CD14-positive monocyte (primary cell): ENCODE measurements around the gene AK9. TPM values are rescaled to one million over a fixed set of nuclear protein-coding genes. Genes with fewer than 3 reads are reported as not detected.

Experiments used
- DNase-seq, 3 donors: peaks; one replicate each; pipeline ENCODE4 v3.0.0-alpha.2; 2011 to 2022
- H2AFZ ChIP-seq: 2 replicates; pipeline ENCODE4 v1.6.0; 2012; ENCODE audit warnings: mild to moderate bottlenecking, low read depth, low read length, inconsistent platforms; ENCODE audit not compliant: insufficient read depth, poor library complexity, severe bottlenecking
- H3K27ac ChIP-seq, 2 donors: 1 replicate in 1 of 2; 2 replicates in 1 of 2; pipeline ENCODE4 v1.5.1; 2012 to 2013; ENCODE audit warnings: low read length in 2 of 2, control low read depth in 1 of 2, inconsistent platforms in 1 of 2, low read depth in 1 of 2, mild to moderate bottlenecking in 1 of 2
- H3K27me3 ChIP-seq, 2 donors: one replicate each; pipeline versions ENCODE4 v1.6.0 to v1.6.1; 2011 to 2013; ENCODE audit warnings: low read length in 2 of 2; ENCODE audit not compliant: control insufficient read depth in 2 of 2, insufficient read depth in 2 of 2
- H3K36me3 ChIP-seq, 2 donors: replicated peaks in 1 of 2; 1 replicate in 1 of 2; 2 replicates in 1 of 2; pipeline versions ENCODE4 v1.5.1 to v1.6.1; 2012 to 2013; ENCODE audit warnings: low read length in 2 of 2, control low read depth in 1 of 2, inconsistent platforms in 1 of 2, mild to moderate bottlenecking in 1 of 2; ENCODE audit not compliant: insufficient read depth in 2 of 2, control insufficient read depth in 1 of 2
- H3K4me1 ChIP-seq, 2 donors: 1 replicate in 1 of 2; 2 replicates in 1 of 2; pipeline versions ENCODE4 v1.5.1 to v1.6.1; 2012 to 2013; ENCODE audit warnings: low read length in 2 of 2, control low read depth in 1 of 2, inconsistent platforms in 1 of 2, mild to moderate bottlenecking in 1 of 2, moderate library complexity in 1 of 2; ENCODE audit not compliant: insufficient read depth in 2 of 2, control insufficient read depth in 1 of 2
- H3K4me2 ChIP-seq: replicated peaks from 2 replicates; pipeline ENCODE3; 2012; ENCODE audit warnings: low read length, moderate library complexity, mild to moderate bottlenecking; ENCODE audit not compliant: poor library complexity, severe bottlenecking; ENCODE audit errors: extremely low read depth
- H3K4me3 ChIP-seq, 3 experiments: fragments of 200-600 bp in 1 of 3; sonication (generic) in 1 of 3; replicated peaks in 1 of 3; 1 replicate in 2 of 3; 2 replicates in 1 of 3; pipeline ENCODE4 v1.5.1; 2011 to 2013; ENCODE audit warnings: low read length in 3 of 3, mild to moderate bottlenecking in 3 of 3, control low read depth in 2 of 3, low read depth in 2 of 3, inconsistent platforms in 1 of 3, moderate library complexity in 1 of 3
- H3K79me2 ChIP-seq: 2 replicates; pipeline ENCODE4 v1.6.0; 2012; ENCODE audit warnings: mild to moderate bottlenecking, control low read depth, inconsistent platforms, low read length, moderate library complexity; ENCODE audit not compliant: insufficient read depth
- H3K9ac ChIP-seq: 2 replicates; pipeline ENCODE4 v1.6.0; 2017; ENCODE audit warnings: low read length, mild to moderate bottlenecking; ENCODE audit not compliant: insufficient read depth, poor library complexity, severe bottlenecking
- H3K9me3 ChIP-seq, 2 donors: replicated peaks in 1 of 2; 1 replicate in 1 of 2; 2 replicates in 1 of 2; pipeline versions ENCODE4 v1.5.1 to v1.6.1; 2012 to 2013; ENCODE audit warnings: low read length in 2 of 2, control low read depth in 1 of 2; ENCODE audit not compliant: control insufficient read depth in 1 of 2, insufficient read depth in 1 of 2
- H4K20me1 ChIP-seq: 2 replicates; pipeline ENCODE4 v1.6.0; 2012; ENCODE audit warnings: mild to moderate bottlenecking, low read length, control low read depth, moderate library complexity; ENCODE audit not compliant: insufficient read depth
- H3K27ac Mint-ChIP-seq, 7 donors: one replicate each; pipeline ENCODE4 v1.8.0; 2020; ENCODE audit warnings: mild to moderate bottlenecking in 7 of 7, mixed read lengths in 7 of 7, moderate library complexity in 6 of 7, inconsistent platforms in 2 of 7
- H3K27me3 Mint-ChIP-seq, 3 donors: one replicate each; pipeline ENCODE4 v1.8.0; 2021 to 2022; ENCODE audit warnings: low read depth in 3 of 3, mild to moderate bottlenecking in 3 of 3, mixed read lengths in 3 of 3, moderate library complexity in 3 of 3, inconsistent platforms in 1 of 3
- H3K36me3 Mint-ChIP-seq, 2 donors: one replicate each; pipeline ENCODE4 v1.8.0; 2020; ENCODE audit warnings: mixed read lengths in 2 of 2, inconsistent platforms in 1 of 2, mild to moderate bottlenecking in 1 of 2
- H3K4me1 Mint-ChIP-seq: one replicate; pipeline ENCODE4 v1.8.0; 2020; ENCODE audit warnings: mild to moderate bottlenecking, mixed read lengths
- H3K4me3 Mint-ChIP-seq, 2 donors: one replicate each; pipeline ENCODE4 v1.8.0; 2020; ENCODE audit warnings: mild to moderate bottlenecking in 2 of 2, mixed read lengths in 2 of 2, moderate library complexity in 1 of 2
- H3K9me3 Mint-ChIP-seq, 7 donors: one replicate each; pipeline ENCODE4 v1.8.0; 2020 to 2022; ENCODE audit warnings: mixed read lengths in 7 of 7, mild to moderate bottlenecking in 6 of 7, moderate library complexity in 6 of 7, inconsistent platforms in 2 of 7
- WGBS: methylation state at CpG from one replicate; pipeline ENCODE4 v1.1.5; 2013; ENCODE audit warnings: missing lambda C conversion rate; ENCODE audit not compliant: insufficient coverage; 5-methylcytosine and 5-hydroxymethylcytosine counted together
- intact Hi-C, 2 donors: fragments of 100-400 bp; cut with micrococcal nuclease; formaldehyde crosslinking; loops; one replicate each; pipeline versions ENCODE4 v1.15.0 to v1.15.1; 2023
- polyA plus RNA-seq, 3 donors: library from polyadenylated mRNA; depleted of rRNA in 1 of 3; unstranded in 2 of 3; stranded (reverse) in 1 of 3; fragments of 300-500 nt in 2 of 3; fragments of >200 nt in 1 of 3; fragmentation: Illumina TruSeq in 2 of 3; gene quantifications; 1 replicate in 2 of 3; 2 replicates in 1 of 3; pipeline ENCODE4 v1.2.3, GENCODE V29; 2012 to 2021
- TF ChIP-seq, protein P1 (sequence below): fragments of 200-600 bp; IDR thresholded peaks from one replicate; pipeline ENCODE4 v1.8.0; 2022; ENCODE audit warnings: antibody characterized with exemption, mild to moderate bottlenecking

Gene AK9
- polyA plus RNA-seq, 3 donors: 2.6 to 3.1 (median 2.8) TPM

DNA sequence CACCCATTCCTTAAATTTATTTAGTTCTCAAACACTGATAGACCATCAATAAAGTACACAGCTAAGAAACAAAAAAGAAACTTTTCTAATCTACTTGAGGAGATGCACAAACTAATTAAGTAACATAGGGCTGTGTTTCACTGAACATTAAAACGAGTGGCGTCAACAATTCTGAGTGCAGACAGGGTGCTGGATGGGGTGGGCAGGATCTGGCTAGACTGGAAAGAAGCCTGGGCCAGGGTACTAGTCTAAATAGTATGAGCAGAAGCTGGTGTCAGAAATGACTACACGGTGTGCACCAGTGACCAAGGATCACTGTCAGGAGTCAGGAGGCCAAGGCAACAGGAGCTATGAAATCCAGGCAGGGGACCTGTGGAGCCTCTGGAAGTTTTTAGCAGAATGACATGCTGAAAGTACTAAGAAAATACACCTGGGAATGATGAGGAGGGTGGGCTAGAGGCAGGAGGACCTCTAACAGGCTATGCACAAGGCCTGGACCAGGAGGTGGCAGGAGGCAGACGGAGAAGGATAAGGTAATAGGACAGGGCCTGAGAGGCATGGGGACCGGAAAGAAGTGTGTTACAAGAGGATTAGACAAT, 221.3 kb downstream of the AK9 start:
- Histone ChIP-seq H4K20me1 (peaks cover 12% of the 10 kb centered on the region), H3K4me2 (no peak overlapping the region), H3K4me3 (no peak overlapping the region), H3K4me1 (no peaks in the 10 kb centered on the region), H3K9me3 (no peaks in the 10 kb centered on the region), H3K27me3 (no peaks in the 10 kb centered on the region), H2AFZ (no peak overlapping the region), H3K36me3 (peaks cover 90 to 100% of the 10 kb centered on the region in 2 donors), H3K79me2 (peaks cover 4% of the 10 kb centered on the region), H3K9ac (no peak overlapping the region), H3K27ac (no peak overlapping the region)
- TF ChIP-seq, protein P1, sequence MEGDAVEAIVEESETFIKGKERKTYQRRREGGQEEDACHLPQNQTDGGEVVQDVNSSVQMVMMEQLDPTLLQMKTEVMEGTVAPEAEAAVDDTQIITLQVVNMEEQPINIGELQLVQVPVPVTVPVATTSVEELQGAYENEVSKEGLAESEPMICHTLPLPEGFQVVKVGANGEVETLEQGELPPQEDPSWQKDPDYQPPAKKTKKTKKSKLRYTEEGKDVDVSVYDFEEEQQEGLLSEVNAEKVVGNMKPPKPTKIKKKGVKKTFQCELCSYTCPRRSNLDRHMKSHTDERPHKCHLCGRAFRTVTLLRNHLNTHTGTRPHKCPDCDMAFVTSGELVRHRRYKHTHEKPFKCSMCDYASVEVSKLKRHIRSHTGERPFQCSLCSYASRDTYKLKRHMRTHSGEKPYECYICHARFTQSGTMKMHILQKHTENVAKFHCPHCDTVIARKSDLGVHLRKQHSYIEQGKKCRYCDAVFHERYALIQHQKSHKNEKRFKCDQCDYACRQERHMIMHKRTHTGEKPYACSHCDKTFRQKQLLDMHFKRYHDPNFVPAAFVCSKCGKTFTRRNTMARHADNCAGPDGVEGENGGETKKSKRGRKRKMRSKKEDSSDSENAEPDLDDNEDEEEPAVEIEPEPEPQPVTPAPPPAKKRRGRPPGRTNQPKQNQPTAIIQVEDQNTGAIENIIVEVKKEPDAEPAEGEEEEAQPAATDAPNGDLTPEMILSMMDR: no peak
- intact Hi-C loops: no loop called here
- WGBS: 91% methylated on average over 3 of the region's 5 CpGs
- Mint-ChIP-seq H3K9me3 (no peaks in the 10 kb centered on the region), H3K36me3 (peaks cover 93 to 98% of the 10 kb centered on the region in 2 donors), H3K27me3 (peaks cover 0 to 2% (median 0%) of the 10 kb centered on the region in 3 donors), H3K4me1 (peaks cover 9% of the 10 kb centered on the region), H3K4me3 (no peak overlapping the region), H3K27ac (peak overlapping the region in 2 of 7 donors; percentile 34 to 57)
- no peak for DNase-seq

DNA sequence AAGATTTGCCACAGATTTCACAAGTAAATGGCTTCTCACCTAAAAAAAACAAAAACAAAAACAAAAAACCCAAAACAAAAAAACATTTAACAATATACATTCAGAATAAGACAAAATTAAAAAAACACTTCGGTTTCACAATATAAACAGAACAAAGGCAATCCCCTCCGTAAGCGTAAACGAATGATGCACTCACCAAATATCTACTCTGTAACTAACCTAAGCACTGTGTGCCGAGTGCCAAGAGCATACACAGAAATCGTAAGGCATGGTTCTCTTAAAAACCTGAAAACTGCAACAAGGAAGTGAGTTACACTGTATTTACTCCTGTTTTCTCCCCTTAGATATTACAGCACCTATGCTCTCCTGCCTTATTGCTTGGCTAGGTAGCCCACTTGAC, 223.3 kb downstream of the AK9 start:
- no peaks in the 10 kb centered on the region for H3K79me2 ChIP-seq
- DNase-seq: no peak
- H3K4me1 Mint-ChIP-seq: peaks cover 5% of the 10 kb centered on the region
- H3K27ac Mint-ChIP-seq: peak overlapping the region in 1 of 7 donors; percentile 16
- H3K4me3 Mint-ChIP-seq: no peak overlapping the region
- peaks cover 86 to 88% of the 10 kb centered on the region in 2 donors for H3K36me3 Mint-ChIP-seq
- no peak overlapping the region for H3K27ac ChIP-seq
- H4K20me1 ChIP-seq: peaks cover 12% of the 10 kb centered on the region
- TF ChIP-seq, protein P1: no peak
- H3K4me2 ChIP-seq: no peak overlapping the region
- H3K4me3 ChIP-seq: no peak overlapping the region
- H2AFZ ChIP-seq: no peak overlapping the region
- peaks cover 88 to 100% of the 10 kb centered on the region in 2 donors for H3K36me3 ChIP-seq
- H3K9ac ChIP-seq: no peak overlapping the region
- H3K4me1 ChIP-seq: no peaks in the 10 kb centered on the region
- H3K27me3 Mint-ChIP-seq: peaks cover 0 to 2% (median 0%) of the 10 kb centered on the region in 3 donors
- H3K9me3 Mint-ChIP-seq: no peaks in the 10 kb centered on the region
- no peaks in the 10 kb centered on the region for H3K9me3 ChIP-seq
- intact Hi-C loops: no loop called here
- WGBS: 100% methylated on average over 4 of the region's 6 CpGs
- H3K27me3 ChIP-seq: no peaks in the 10 kb centered on the region
